Natural killer cell (primary cell): ENCODE results near the gene PKIB. TPM values are rescaled to one million over a fixed set of nuclear protein-coding genes. Genes with fewer than 3 reads are reported as not detected.
A peak's percentile ranks its signal among the peaks of the same experiment; 100 is the strongest.

ENCODE experiments used
- ATAC-seq, 3 donors: fragments of 150-1000 bp in 2 of 3; fragments of 200-7000 bp in 1 of 3; cut with Tn5 transposase; 1 replicate in 1 of 3; 2 replicates in 2 of 3; pipeline ENCODE4 v1.10.0; 2021; ENCODE audit warnings: mild to moderate bottlenecking in 2 of 3, moderate library complexity in 2 of 3
- DNase-seq, 2 donors: peaks; one replicate each; pipeline versions ENCODE4 v3.0.0 to v3.0.0-alpha.2; 2013 to 2021; ENCODE audit warnings: mixed read lengths in 1 of 2
- H3K27ac ChIP-seq: one replicate; pipeline ENCODE4 v1.5.1; 2013; ENCODE audit warnings: mild to moderate bottlenecking, low read length
- H3K27me3 ChIP-seq: one replicate; pipeline ENCODE4 v1.6.1; 2013; ENCODE audit warnings: low read length; ENCODE audit not compliant: control insufficient read depth, insufficient read depth
- H3K36me3 ChIP-seq: one replicate; pipeline ENCODE4 v1.6.1; 2013; ENCODE audit warnings: low read length; ENCODE audit not compliant: control insufficient read depth, insufficient read depth
- H3K4me1 ChIP-seq: one replicate; pipeline ENCODE4 v1.6.1; 2013; ENCODE audit warnings: low read length; ENCODE audit not compliant: control insufficient read depth, insufficient read depth
- H3K4me3 ChIP-seq: one replicate; pipeline ENCODE4 v1.5.1; 2013; ENCODE audit warnings: low read length
- H3K9me3 ChIP-seq: one replicate; pipeline ENCODE4 v1.6.1; 2013; ENCODE audit warnings: low read length; ENCODE audit not compliant: control insufficient read depth, insufficient read depth
- H3K27ac Mint-ChIP-seq, 2 donors: one replicate each; pipeline ENCODE4 v1.8.0; 2022; ENCODE audit warnings: mild to moderate bottlenecking in 2 of 2, mixed read lengths in 2 of 2, moderate library complexity in 1 of 2
- H3K27me3 Mint-ChIP-seq, 2 donors: one replicate each; pipeline ENCODE4 v1.8.0; 2022; ENCODE audit warnings: low read depth in 2 of 2, mixed read lengths in 2 of 2
- H3K36me3 Mint-ChIP-seq: one replicate; pipeline ENCODE4 v1.8.0; 2022; ENCODE audit warnings: mixed read lengths
- H3K4me1 Mint-ChIP-seq, 2 donors: one replicate each; pipeline ENCODE4 v1.8.0; 2022; ENCODE audit warnings: mixed read lengths in 2 of 2
- H3K4me3 Mint-ChIP-seq: one replicate; pipeline ENCODE4 v1.8.0; 2022; ENCODE audit warnings: mild to moderate bottlenecking, moderate library complexity, mixed read lengths
- H3K9me3 Mint-ChIP-seq, 2 donors: one replicate each; pipeline ENCODE4 v1.8.0; 2022; ENCODE audit warnings: mixed read lengths in 2 of 2
- WGBS: methylation state at CpG from one replicate; pipeline ENCODE4 v1.1.7; 2013; ENCODE audit warnings: missing lambda C conversion rate; ENCODE audit not compliant: insufficient coverage; 5-methylcytosine and 5-hydroxymethylcytosine counted together
- intact Hi-C: fragments of 100-400 bp; cut with micrococcal nuclease; formaldehyde crosslinking; loops from one replicate; pipeline ENCODE4 v1.14.2; 2022
- total RNA-seq, 4 donors: library from RNA; stranded (reverse); fragments of 120-200 nt in 1 of 4; gene quantifications; one replicate each; pipeline versions ENCODE4 v1.2.3 to v1.2.4, GENCODE V29; 2013 to 2022
- TF ChIP-seq, protein P1 (sequence below): fragments of 200-600 bp; IDR thresholded peaks from one replicate; pipeline ENCODE4 v1.8.0; 2022; ENCODE audit warnings: antibody characterized with exemption

The PKIB gene
- total RNA-seq, 3 donors from 2014 or later (not counting 1 experiment from before 2014, with no cell fraction given), result 0.95 TPM; not detected in 2

DNA sequence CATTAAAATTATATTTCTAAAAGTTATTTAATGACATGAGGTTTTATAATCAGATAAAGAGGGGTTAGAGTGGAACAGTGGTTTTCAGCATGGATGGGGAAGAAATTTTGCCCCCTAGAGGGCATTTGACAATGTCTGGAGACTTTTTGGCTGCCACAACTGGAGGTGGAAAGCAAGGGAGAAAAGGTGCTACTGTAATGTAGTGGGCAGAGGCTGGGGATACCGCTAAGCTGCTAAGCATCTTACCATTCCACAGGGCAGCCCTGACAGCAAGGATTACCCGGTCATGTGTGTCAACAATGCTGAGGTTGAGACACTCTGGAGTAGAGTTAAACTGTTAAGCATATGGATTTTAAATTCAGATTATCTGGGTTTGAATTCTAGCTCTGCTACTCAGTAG is 116.4 kb downstream of the PKIB start:
- H3K4me3 Mint-ChIP-seq, result no peak overlapping the region
- intact Hi-C loops, result no loop called here
- no peaks in the 10 kb centered on the region for H3K27me3 Mint-ChIP-seq
- WGBS, result 64% methylated on average over 2 of the region's 2 CpGs
- no peaks in the 10 kb centered on the region for H3K9me3 Mint-ChIP-seq
- no peaks in the 10 kb centered on the region for H3K9me3 ChIP-seq
- H3K36me3 ChIP-seq, result no peaks in the 10 kb centered on the region
- no peak for DNase-seq
- H3K4me3 ChIP-seq, result no peak overlapping the region
- H3K36me3 Mint-ChIP-seq, result no peaks in the 10 kb centered on the region
- ATAC-seq, result no peak
- H3K27ac Mint-ChIP-seq, result no peak overlapping the region
- no peaks in the 10 kb centered on the region for H3K4me1 Mint-ChIP-seq
- H3K4me1 ChIP-seq, result no peaks in the 10 kb centered on the region
- no peak overlapping the region for H3K27ac ChIP-seq
- TF ChIP-seq, protein P1, sequence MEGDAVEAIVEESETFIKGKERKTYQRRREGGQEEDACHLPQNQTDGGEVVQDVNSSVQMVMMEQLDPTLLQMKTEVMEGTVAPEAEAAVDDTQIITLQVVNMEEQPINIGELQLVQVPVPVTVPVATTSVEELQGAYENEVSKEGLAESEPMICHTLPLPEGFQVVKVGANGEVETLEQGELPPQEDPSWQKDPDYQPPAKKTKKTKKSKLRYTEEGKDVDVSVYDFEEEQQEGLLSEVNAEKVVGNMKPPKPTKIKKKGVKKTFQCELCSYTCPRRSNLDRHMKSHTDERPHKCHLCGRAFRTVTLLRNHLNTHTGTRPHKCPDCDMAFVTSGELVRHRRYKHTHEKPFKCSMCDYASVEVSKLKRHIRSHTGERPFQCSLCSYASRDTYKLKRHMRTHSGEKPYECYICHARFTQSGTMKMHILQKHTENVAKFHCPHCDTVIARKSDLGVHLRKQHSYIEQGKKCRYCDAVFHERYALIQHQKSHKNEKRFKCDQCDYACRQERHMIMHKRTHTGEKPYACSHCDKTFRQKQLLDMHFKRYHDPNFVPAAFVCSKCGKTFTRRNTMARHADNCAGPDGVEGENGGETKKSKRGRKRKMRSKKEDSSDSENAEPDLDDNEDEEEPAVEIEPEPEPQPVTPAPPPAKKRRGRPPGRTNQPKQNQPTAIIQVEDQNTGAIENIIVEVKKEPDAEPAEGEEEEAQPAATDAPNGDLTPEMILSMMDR, result no peak
- no peaks in the 10 kb centered on the region for H3K27me3 ChIP-seq

DNA sequence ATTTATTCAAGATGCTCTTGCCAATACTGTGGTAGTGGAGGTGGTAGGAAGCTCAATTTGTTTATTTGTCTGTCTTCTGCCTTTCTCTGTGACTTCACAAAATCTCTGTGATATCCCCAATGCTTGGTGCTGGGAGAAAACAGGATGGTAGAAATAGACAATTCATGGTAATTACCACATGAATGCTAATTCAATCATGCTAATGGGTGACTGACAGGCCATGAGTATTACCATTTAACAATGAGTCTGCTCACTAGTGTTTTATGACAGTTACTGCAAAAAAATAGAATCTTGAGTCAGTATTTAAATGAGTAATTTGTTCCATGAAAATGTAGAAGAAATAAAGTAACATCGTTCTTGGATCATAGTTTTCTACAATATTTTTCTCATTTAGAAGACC is 117.0 kb downstream of the PKIB start:
- Mint-ChIP-seq H3K27ac (no peak overlapping the region), H3K4me3 (no peak overlapping the region), H3K4me1 (no peaks in the 10 kb centered on the region), H3K9me3 (no peaks in the 10 kb centered on the region), H3K27me3 (no peaks in the 10 kb centered on the region), H3K36me3 (no peaks in the 10 kb centered on the region)
- H3K4me1 ChIP-seq, result no peaks in the 10 kb centered on the region
- H3K9me3 ChIP-seq, result no peaks in the 10 kb centered on the region
- no peak overlapping the region for H3K4me3 ChIP-seq
- no peaks in the 10 kb centered on the region for H3K27me3 ChIP-seq
- H3K36me3 ChIP-seq, result no peaks in the 10 kb centered on the region
- no peak for ATAC-seq
- TF ChIP-seq, protein P1, result no peak
- no peak overlapping the region for H3K27ac ChIP-seq
- WGBS, result no CpG with 5 or more reads among the region's 1 CpG
- DNase-seq, result no peak
- intact Hi-C loops, result no loop called here

DNA sequence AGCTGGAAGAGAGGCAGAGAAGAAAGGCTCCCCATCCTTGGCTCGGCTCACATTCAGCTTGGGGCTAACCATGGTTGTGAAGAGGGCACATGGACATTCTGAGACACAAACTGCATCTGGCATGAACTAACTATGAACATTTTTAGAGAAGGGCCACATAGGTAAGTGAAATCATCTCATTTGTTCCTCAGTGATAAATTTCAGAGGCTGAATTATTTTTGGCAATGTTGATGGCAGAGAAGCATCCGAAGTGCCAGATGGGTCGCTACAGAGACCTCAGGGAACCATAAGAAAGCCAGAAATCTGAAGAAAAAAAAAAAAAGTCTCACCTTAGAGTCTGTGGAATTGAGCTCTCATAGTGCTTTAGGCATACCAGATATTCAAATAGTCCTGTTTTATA is 120.1 kb downstream of the PKIB start:
- Histone ChIP-seq H3K27me3 (no peaks in the 10 kb centered on the region), H3K9me3 (no peaks in the 10 kb centered on the region), H3K36me3 (no peaks in the 10 kb centered on the region), H3K27ac (no peak overlapping the region), H3K4me3 (no peak overlapping the region), H3K4me1 (no peaks in the 10 kb centered on the region)
- intact Hi-C loops, result loop anchor here (5.0 kb wide), 1 partner anchor 587 kb away; no protein-coding TSS in a partner anchor
- Mint-ChIP-seq H3K27me3 (peaks cover 9 to 13% of the 10 kb centered on the region in 2 donors), H3K4me1 (no peaks in the 10 kb centered on the region), H3K36me3 (no peaks in the 10 kb centered on the region), H3K9me3 (no peaks in the 10 kb centered on the region), H3K4me3 (no peak overlapping the region), H3K27ac (no peak overlapping the region)
- ATAC-seq (no peak), DNase-seq (no peak)
- TF ChIP-seq, protein P1, result no peak
- 83% methylated on average over 3 of the region's 3 CpGs for WGBS

DNA sequence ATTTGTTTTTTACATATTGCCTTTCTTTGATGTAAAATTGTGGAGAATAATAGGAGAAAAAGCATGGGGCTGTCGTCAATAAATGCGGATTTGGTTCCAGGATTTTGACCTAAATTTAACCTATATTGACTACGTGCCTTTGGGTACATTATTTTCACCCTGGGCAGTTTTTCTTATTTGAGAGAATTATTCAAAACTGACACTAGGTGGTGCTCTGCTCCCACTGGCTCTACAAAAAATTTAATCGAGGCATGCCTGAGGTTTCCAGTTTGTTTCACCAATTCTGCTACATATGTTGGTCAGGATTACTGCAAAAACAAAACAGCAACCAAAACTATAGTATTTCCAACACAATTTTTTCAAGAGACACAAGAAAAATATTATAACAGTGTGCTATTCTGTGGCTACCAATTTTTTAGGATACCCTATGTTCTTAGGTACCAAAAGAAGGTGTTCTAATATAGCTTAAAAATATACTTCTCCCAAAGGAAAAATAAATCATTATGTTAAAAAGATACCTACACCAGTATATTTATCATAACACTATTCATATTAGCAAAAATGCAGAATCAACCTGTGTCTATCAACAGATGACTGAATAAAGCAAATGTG is 120.7 kb downstream of the PKIB start:
- TF ChIP-seq, protein P1, result peak; percentile 83
- H3K27ac Mint-ChIP-seq, result no peak overlapping the region
- ATAC-seq, result peak in 2 of 3 donors; percentile 42 to 45
- Histone ChIP-seq H3K27me3 (no peaks in the 10 kb centered on the region), H3K27ac (no peak overlapping the region), H3K4me1 (no peaks in the 10 kb centered on the region), H3K9me3 (no peaks in the 10 kb centered on the region), H3K4me3 (no peak overlapping the region), H3K36me3 (no peaks in the 10 kb centered on the region)
- intact Hi-C loops, result loop anchor here (1.0 to 5.0 kb wide), 2 partner anchors 108 to 586 kb away; no protein-coding TSS in a partner anchor
- no peaks in the 10 kb centered on the region for H3K9me3 Mint-ChIP-seq
- H3K4me1 Mint-ChIP-seq, result no peaks in the 10 kb centered on the region
- peak in 1 of 2 donors; percentile 48 for DNase-seq
- H3K27me3 Mint-ChIP-seq, result peaks cover 9 to 15% of the 10 kb centered on the region in 2 donors
- no peaks in the 10 kb centered on the region for H3K36me3 Mint-ChIP-seq
- H3K4me3 Mint-ChIP-seq, result no peak overlapping the region
- WGBS, result 7% methylated on average over 4 of the region's 4 CpGs
